Spleen (tissue), 11 donors: ENCODE data around the gene ARHGAP30. TPM values are rescaled to one million over a fixed set of nuclear protein-coding genes. Genes with fewer than 3 reads are reported as not detected.

Source experiments
- DNase-seq: peaks from one replicate; pipeline ENCODE4 v3.0.0-alpha.2; 2020
- H3K27ac ChIP-seq, 8 donors: fragments of 200-600 bp; sonication (generic) in 7 of 8; 1 replicate in 4 of 8; 2 replicates in 4 of 8; pipeline versions ENCODE4 v1.5.0 to v1.8.0; 2016 to 2021; ENCODE audit warnings: inconsistent platforms in 4 of 8, mild to moderate bottlenecking in 4 of 8, moderate library complexity in 1 of 8
- H3K27me3 ChIP-seq, 7 donors: fragments of 200-600 bp; sonication (generic) in 6 of 7; replicated peaks in 1 of 7; 1 replicate in 4 of 7; 2 replicates in 3 of 7; pipeline versions ENCODE4 v1.5.0 to v1.8.0; 2016 to 2021; ENCODE audit warnings: inconsistent platforms in 3 of 7, mild to moderate bottlenecking in 1 of 7
- H3K36me3 ChIP-seq, 6 donors: fragments of 200-600 bp; sonication (generic) in 5 of 6; 1 replicate in 4 of 6; 2 replicates in 2 of 6; pipeline versions ENCODE4 v1.5.0 to v1.8.0; 2016 to 2021; ENCODE audit warnings: inconsistent platforms in 2 of 6
- H3K4me1 ChIP-seq, 6 donors: fragments of 200-600 bp; sonication (generic) in 5 of 6; 1 replicate in 3 of 6; 2 replicates in 3 of 6; pipeline versions ENCODE4 v1.5.0 to v1.8.0; 2016 to 2021; ENCODE audit warnings: inconsistent platforms in 3 of 6
- H3K4me3 ChIP-seq, 8 donors: fragments of 200-600 bp; sonication (generic) in 7 of 8; 1 replicate in 4 of 8; 2 replicates in 4 of 8; pipeline versions ENCODE4 v1.5.0 to v1.8.0; 2016 to 2021; ENCODE audit warnings: inconsistent platforms in 4 of 8, mild to moderate bottlenecking in 4 of 8, moderate library complexity in 2 of 8
- H3K9me3 ChIP-seq, 8 donors: fragments of 200-600 bp; sonication (generic) in 7 of 8; 1 replicate in 4 of 8; 2 replicates in 4 of 8; pipeline versions ENCODE4 v1.5.0 to v1.8.0; 2016 to 2021; ENCODE audit warnings: inconsistent platforms in 4 of 8
- POLR2A ChIP-seq, 3 donors: fragments of 450-650 bp; IDR thresholded peaks; one replicate each; pipeline ENCODE4 v1.5.1; 2017; ENCODE audit warnings: antibody characterized with exemption in 3 of 3, mild to moderate bottlenecking in 1 of 3
- POLR2AphosphoS5 ChIP-seq, 3 donors: sonication (generic); formaldehyde crosslinking; IDR thresholded peaks; one replicate each; pipeline ENCODE4 v1.5.1; 2017; ENCODE audit warnings: antibody characterized with exemption in 3 of 3
- WGBS, 5 donors: extraction: QIAGEN DNeasy Blood & Tissue Kit in 3 of 5; methylation state at CpG; one replicate each; pipeline versions ENCODE4 v1.1.5 to v1.1.7; 2013 to 2018; 5-methylcytosine and 5-hydroxymethylcytosine counted together
- intact Hi-C: fragments of 100-400 bp; cut with DNase I; formaldehyde crosslinking; loops from one replicate; pipeline ENCODE4 v1.15.0; 2023; ENCODE audit warnings: low total_unique reads
- polyA plus RNA-seq, 3 donors: library from polyadenylated mRNA; stranded (reverse); fragments of 200-250 nt; gene quantifications; one replicate each; pipeline ENCODE4 v1.2.1, GENCODE V29; 2013
- total RNA-seq, 7 donors: library from RNA; depleted of rRNA in 3 of 7; stranded (reverse); fragments of >200 nt in 3 of 7; fragmentation: NEBNext Ultra II Directional in 4 of 7; extraction: Animal tissue kit (Norgen Biotek cat#: 25700) in 4 of 7; gene quantifications; one replicate each; pipeline versions ENCODE4 v1.1.0 to v1.2.1, GENCODE V29; 2016 to 2021
- TF ChIP-seq, protein P1 (sequence below), 11 experiments: fragments of 200-600 bp in 7 of 11; fragments of 450-650 bp in 4 of 11; sonication (generic) in 4 of 11; IDR thresholded peaks in 8 of 11; conservative IDR thresholded peaks in 3 of 11; 1 replicate in 7 of 11; 2 replicates in 4 of 11; pipeline versions ENCODE4 v1.4.0 to v1.8.0; 2016 to 2021; ENCODE audit warnings: antibody characterized with exemption in 11 of 11, inconsistent platforms in 4 of 11, mild to moderate bottlenecking in 1 of 11
- donor health status: healthy with polysubstance abuse.
- donor health status: DM: no; HTN: no; CAD: no; lungs with moderate emphysema.
- donor health status: DM: no; HTN: no; CAD: no.
- donor health status: Bipolar disorder and iron deficiency.
- donor health status: healthy.
- donor health status: DM: no; HTN: no; CAD: no.
- donor health status: DM: yes; HTN: yes; CAD: no.

ARHGAP30 gene
- total and polyA plus RNA-seq, 10 donors, result 28.8 to 145 (median 120) TPM

DNA sequence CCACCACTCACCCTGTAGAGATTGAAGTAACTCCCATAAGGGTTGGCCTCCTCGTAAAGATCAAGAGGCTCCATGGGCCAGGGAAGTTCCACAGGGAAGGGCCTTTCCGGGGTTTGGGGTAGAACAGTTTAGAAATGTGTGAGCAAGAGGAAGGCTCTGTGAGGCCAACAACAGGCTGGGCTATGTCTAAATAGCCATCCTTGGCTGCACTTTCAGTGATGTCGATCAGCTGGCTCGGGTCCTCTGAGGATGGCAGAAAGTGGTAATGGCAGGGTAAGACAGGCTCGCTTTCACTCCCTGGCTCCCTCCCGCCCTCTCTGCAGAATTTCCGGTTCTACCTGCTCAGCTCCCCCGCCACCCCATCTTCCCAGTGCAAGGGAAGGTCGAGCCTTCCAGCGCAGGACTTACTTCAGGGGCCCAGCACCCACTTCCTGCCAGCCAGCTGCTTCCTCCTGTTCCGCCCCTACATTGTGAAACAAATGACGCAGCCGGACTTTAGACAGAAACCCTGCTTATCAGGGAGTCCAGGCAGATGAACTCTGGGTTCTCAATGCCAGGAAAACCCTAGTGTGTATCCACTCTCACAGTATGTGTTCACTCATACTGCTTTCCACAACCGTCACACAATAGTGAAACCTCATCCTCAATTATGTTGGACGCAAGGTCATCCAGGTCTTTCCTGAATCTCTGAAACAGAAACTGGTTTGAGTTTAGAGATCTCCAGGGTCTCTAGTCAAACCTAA is 56.0 kb downstream of the ARHGAP30 start:
- H3K4me1 ChIP-seq, result peaks cover 17 to 84% (median 58%) of the 10 kb centered on the region in 6 donors
- H3K4me3 ChIP-seq, result peak overlapping the region in 7 of 8 donors; percentile 6 to 67 (median 27)
- WGBS, 5 donors, result 1 to 3% (median 2%) methylated on average over 15 of the region's 15 CpGs
- DNase-seq, result peak; percentile 95
- no peaks in the 10 kb centered on the region for H3K36me3 ChIP-seq
- no peaks in the 10 kb centered on the region for H3K9me3 ChIP-seq
- intact Hi-C loops, result no loop called here
- TF ChIP-seq, protein P1, sequence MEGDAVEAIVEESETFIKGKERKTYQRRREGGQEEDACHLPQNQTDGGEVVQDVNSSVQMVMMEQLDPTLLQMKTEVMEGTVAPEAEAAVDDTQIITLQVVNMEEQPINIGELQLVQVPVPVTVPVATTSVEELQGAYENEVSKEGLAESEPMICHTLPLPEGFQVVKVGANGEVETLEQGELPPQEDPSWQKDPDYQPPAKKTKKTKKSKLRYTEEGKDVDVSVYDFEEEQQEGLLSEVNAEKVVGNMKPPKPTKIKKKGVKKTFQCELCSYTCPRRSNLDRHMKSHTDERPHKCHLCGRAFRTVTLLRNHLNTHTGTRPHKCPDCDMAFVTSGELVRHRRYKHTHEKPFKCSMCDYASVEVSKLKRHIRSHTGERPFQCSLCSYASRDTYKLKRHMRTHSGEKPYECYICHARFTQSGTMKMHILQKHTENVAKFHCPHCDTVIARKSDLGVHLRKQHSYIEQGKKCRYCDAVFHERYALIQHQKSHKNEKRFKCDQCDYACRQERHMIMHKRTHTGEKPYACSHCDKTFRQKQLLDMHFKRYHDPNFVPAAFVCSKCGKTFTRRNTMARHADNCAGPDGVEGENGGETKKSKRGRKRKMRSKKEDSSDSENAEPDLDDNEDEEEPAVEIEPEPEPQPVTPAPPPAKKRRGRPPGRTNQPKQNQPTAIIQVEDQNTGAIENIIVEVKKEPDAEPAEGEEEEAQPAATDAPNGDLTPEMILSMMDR (IDR thresholded peaks at IDR 0.05 in 8 of 11, conservative IDR thresholded peaks at IDR 0.05 in 3 of 11), result no peak
- peak in 1 of 3 donors; percentile 5 for TF ChIP-seq POLR2A (IDR thresholded peaks at IDR 0.05)
- peak; percentile 84 to 96 (median 94) for TF ChIP-seq POLR2AphosphoS5 (IDR thresholded peaks at IDR 0.05)
- peak overlapping the region; percentile 85 to 98 (median 92) for H3K27ac ChIP-seq
- no peaks in the 10 kb centered on the region for H3K27me3 ChIP-seq

DNA sequence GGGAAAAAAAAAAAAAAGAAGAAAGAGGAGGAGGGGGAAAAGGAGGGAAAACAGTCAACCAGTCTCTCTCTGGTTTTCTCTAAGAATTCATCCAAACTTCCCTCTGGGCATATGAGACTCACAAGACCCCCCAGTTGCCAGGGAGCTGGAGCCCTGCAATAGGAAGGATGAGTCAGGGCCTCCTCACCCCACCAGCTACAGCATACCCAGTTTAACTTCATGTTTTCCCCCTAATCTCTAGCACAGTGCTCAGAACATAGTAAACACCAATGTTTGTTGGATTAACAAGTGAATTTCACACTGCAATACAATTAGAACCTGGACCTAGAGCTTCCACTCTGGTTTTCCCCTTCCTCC is 56.6 kb downstream of the ARHGAP30 start:
- peak overlapping the region; percentile 85 to 98 (median 92) for H3K27ac ChIP-seq
- H3K9me3 ChIP-seq, result no peaks in the 10 kb centered on the region
- peaks cover 16 to 84% (median 55%) of the 10 kb centered on the region in 6 donors for H3K4me1 ChIP-seq
- no peak for DNase-seq
- H3K36me3 ChIP-seq, result no peaks in the 10 kb centered on the region
- TF ChIP-seq POLR2A (IDR thresholded peaks at IDR 0.05) (no peak), POLR2AphosphoS5 (IDR thresholded peaks at IDR 0.05) (no peak)
- TF ChIP-seq, protein P1 (IDR thresholded peaks at IDR 0.05 in 8 of 11, conservative IDR thresholded peaks at IDR 0.05 in 3 of 11), result no peak
- peak overlapping the region in 6 of 8 donors; percentile 6 to 67 (median 27) for H3K4me3 ChIP-seq
- intact Hi-C loops, result no loop called here
- no peaks in the 10 kb centered on the region for H3K27me3 ChIP-seq

DNA sequence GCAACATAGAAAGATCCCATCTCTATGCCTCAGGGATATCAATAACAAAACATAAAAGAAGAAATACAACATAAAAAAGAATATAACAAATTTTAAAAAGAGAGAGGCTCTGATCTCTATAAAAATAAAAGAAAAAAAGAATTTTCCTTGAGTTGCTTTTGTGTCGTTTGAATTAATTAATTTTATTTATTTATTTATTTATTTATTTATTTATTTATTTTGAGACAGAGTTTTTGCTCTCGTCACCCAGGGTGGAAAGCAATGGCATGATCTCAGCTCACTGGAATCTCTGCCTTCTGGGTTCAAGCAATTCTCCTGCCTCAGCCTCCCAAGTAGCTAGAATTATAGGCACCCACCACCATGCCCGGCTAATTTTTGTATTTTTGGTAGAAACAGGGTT is 57.3 kb downstream of the ARHGAP30 start:
- peaks cover 11 to 78% (median 50%) of the 10 kb centered on the region in 6 donors for H3K4me1 ChIP-seq
- H3K4me3 ChIP-seq, result peak overlapping the region in 1 of 8 donors; percentile 67
- WGBS, 5 donors, result 91 to 96% (median 92%) methylated on average over 3 of the region's 3 CpGs
- no peaks in the 10 kb centered on the region for H3K9me3 ChIP-seq
- TF ChIP-seq, protein P1 (IDR thresholded peaks at IDR 0.05 in 8 of 11, conservative IDR thresholded peaks at IDR 0.05 in 3 of 11), result no peak
- no peak for TF ChIP-seq POLR2A (IDR thresholded peaks at IDR 0.05)
- TF ChIP-seq POLR2AphosphoS5 (IDR thresholded peaks at IDR 0.05), result no peak
- intact Hi-C loops, result no loop called here
- H3K36me3 ChIP-seq, result no peaks in the 10 kb centered on the region
- no peaks in the 10 kb centered on the region for H3K27me3 ChIP-seq
- H3K27ac ChIP-seq, result peak overlapping the region; percentile 85 to 98 (median 92)
- DNase-seq, result no peak

DNA sequence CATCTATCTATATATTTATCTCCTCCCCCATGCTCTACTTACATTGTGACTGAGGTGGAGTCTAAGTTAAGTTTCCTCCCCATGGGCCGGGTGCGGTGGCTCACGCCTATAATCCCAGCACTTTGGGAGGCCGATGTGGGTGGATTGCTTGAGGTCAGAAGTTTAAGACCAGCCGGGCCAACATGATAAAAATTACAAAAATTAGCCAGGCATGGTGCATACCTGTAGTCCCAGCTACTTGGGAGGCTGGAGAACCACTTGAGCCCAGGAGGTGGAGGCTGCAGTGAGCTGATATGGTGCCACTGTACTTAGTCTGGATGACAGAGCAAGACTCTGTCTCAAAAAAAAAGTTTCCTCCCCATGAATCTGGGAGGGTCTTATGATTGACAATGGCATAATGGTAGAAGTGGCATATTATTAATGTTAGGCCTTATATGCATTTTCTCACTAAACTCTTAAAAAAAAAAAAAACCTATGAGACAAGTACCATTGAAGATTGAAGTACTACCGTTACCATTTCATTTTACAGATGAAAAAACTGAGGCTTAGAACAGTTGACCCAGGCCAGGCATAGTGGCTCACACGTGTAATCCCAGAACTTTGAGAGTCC is 60.0 kb downstream of the ARHGAP30 start:
- no peak for DNase-seq
- no peaks in the 10 kb centered on the region for H3K27me3 ChIP-seq
- H3K27ac ChIP-seq, result peak overlapping the region in 1 of 8 donors; percentile 10
- H3K4me3 ChIP-seq, result no peak overlapping the region
- TF ChIP-seq, protein P1 (IDR thresholded peaks at IDR 0.05 in 8 of 11, conservative IDR thresholded peaks at IDR 0.05 in 3 of 11), result no peak
- TF ChIP-seq POLR2AphosphoS5 (IDR thresholded peaks at IDR 0.05) (no peak), POLR2A (IDR thresholded peaks at IDR 0.05) (no peak)
- peaks cover 11 to 58% (median 42%) of the 10 kb centered on the region in 6 donors for H3K4me1 ChIP-seq
- 81 to 97% (median 93%) methylated on average over 7 of the region's 7 CpGs for WGBS, 5 donors
- H3K9me3 ChIP-seq, result no peaks in the 10 kb centered on the region
- H3K36me3 ChIP-seq, result no peaks in the 10 kb centered on the region
- intact Hi-C loops, result no loop called here
